ENCODE results near the gene UBXN11. TPM values are rescaled to one million over a fixed set of nuclear protein-coding genes. Genes with fewer than 3 reads are reported as not detected.

UBXN11 gene
- polyA plus RNA-seq, 2 of the 4 experiments (the other 2 are of a cell fraction) = 7.6 to 10.8 TPM

DNA sequence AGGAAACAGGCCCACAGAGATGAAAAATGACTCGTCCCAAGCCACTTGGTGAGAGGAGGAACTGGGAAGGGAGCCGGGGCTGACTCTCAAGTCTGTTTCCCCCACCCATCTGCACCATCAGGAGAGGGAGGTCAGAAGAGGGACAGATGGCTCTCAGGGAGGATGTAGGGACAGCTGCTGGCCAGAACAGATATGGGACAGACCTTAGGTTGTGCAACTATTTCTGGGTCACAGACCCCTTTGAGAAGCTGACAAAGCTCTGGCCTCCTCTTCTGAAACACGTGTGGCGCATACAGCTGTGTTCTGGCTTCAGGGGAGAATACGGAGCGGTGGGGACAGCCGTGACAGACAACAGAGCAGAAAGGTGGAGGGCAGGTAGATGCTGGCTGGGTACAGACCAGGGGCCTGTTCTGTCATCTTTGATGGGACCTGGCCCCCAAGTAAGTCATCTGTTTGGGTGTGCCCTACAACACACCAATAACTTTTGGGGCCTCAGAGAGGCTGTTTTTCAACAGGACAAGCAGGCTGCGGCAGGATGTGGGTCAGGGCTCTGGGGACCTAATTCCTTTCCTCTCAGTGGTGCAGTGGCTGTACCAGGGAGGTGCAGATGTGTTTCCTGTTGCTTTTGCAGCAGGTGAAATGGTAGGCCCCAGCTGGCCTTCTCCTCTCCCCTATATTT, 19.3 kb downstream of the UBXN11 start:
- FAIRE-seq = no peak
- Histone ChIP-seq H3K4me2 (no peak overlapping the region), H3K27ac (no peak overlapping the region), H3K4me3 (no peak overlapping the region), H3K4me1 (peaks cover 12% of the 10 kb centered on the region), H3K9me3 (no peaks in the 10 kb centered on the region)
- no peak for TF ChIP-seq RARB (CRISPR knock-in tag; IDR thresholded peaks at IDR 0.05)
- TF ChIP-seq, protein P1, sequence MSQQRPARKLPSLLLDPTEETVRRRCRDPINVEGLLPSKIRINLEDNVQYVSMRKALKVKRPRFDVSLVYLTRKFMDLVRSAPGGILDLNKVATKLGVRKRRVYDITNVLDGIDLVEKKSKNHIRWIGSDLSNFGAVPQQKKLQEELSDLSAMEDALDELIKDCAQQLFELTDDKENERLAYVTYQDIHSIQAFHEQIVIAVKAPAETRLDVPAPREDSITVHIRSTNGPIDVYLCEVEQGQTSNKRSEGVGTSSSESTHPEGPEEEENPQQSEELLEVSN (IDR thresholded peaks at IDR 0.05; ENCODE audit: borderline replicate concordance, low read depth) = no peak
- no peak for TF ChIP-seq HEYL (CRISPR knock-in tag; IDR thresholded peaks at IDR 0.05)
- no peak for TF ChIP-seq ZFP36 (IDR thresholded peaks at IDR 0.05; ENCODE audit: borderline replicate concordance, partially characterized antibody)
- TF ChIP-seq POLR2AphosphoS2 (conservative IDR thresholded peaks at IDR 0.05; ENCODE audit: low read length) = no peak
- TF ChIP-seq BCL3 (IDR thresholded peaks at IDR 0.05) = no peak
- no peak for TF ChIP-seq FOSB (CRISPR knock-in tag; IDR thresholded peaks at IDR 0.05)
- TF ChIP-seq CBX2 (IDR thresholded peaks at IDR 0.05; ENCODE audit: borderline replicate concordance, low read depth) = no peak
- TF ChIP-seq, protein P2, sequence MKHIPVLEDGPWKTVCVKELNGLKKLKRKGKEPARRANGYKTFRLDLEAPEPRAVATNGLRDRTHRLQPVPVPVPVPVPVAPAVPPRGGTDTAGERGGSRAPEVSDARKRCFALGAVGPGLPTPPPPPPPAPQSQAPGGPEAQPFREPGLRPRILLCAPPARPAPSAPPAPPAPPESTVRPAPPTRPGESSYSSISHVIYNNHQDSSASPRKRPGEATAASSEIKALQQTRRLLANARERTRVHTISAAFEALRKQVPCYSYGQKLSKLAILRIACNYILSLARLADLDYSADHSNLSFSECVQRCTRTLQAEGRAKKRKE (CRISPR knock-in tag; IDR thresholded peaks at IDR 0.05; ENCODE audit: low read depth) = no peak
- TF ChIP-seq CEBPB (IDR thresholded peaks at IDR 0.05) = no peak
- TF ChIP-seq MYC (IDR thresholded peaks at IDR 0.05; ENCODE audit: borderline replicate concordance, low read length) = no peak
- TF ChIP-seq EHMT2 (IDR thresholded peaks at IDR 0.05; ENCODE audit: low read depth) = no peak
- CTCF ChIA-PET = interaction anchor here (2.5 to 8.2 kb wide), 4 partner anchors 29 to 131 kb away, joined by 8 to 128 read pairs (median 40); partner anchors contain the start of gene CD52
- no peak for DNase-seq (ENCODE audit: low read depth in 1 of 2, low spot score in 1 of 2)
- no peak for ATAC-seq
- whole genome bisulfite sequencing (ENCODE audit: missing lambda C conversion rate) = 94% methylated on average over 7 of the region's 8 CpGs
- POLR2A ChIA-PET = no interaction called here

DNA sequence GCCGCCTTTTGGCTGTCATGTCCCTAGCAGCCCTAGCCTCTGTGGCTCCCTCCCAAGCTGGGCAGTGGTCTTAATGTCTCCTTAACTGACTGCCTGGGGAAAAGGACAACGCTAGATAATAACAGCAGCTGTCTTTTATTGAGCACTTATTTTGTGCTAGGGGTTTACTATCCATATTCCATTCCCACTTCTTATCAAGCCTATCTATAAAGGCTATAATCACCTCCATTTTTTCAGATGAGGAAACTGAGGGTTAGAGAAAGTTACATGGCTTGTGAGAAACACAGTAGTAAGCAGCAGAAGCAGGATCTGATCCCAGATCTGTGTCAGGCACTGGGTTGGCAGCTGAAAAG, 20.4 kb downstream of the UBXN11 start:
- H3K27ac ChIP-seq = no peak overlapping the region
- 92% methylated on average over 1 of the region's 2 CpGs for WGBS (ENCODE audit: missing lambda C conversion rate)
- ChIA-PET CTCF (interaction anchor here (0.7 to 8.2 kb wide), 23 partner anchors 8 to 250 kb away, joined by 3 to 128 read pairs (median 9); partner anchors contain the start of genes CD52, CEP85, DHDDS and UBXN11), POLR2A (no interaction called here)
- DNase-seq (ENCODE audit: low read depth in 1 of 2, low spot score in 1 of 2) = no peak
- no peak overlapping the region for H3K4me3 ChIP-seq
- H3K9me3 ChIP-seq = no peaks in the 10 kb centered on the region
- no peak overlapping the region for H3K4me2 ChIP-seq
- H3K4me1 ChIP-seq = peaks cover 17% of the 10 kb centered on the region
- 0 out of 3 replicates have a peak, but pooled peaks have one; percentile 3 for TF ChIP-seq CTCF (IDR thresholded peaks at IDR 0.05)
- no peak for TF ChIP-seq FOSL2 (IDR thresholded peaks at IDR 0.05)
- TF ChIP-seq FOSL2 (CRISPR knock-in tag; IDR thresholded peaks at IDR 0.05) = no peak
- TF ChIP-seq SMC3 (IDR thresholded peaks at IDR 0.05) = 0 out of 3 replicates have a peak, but pooled peaks have one; percentile 14
- no peak for FAIRE-seq
- no peak for ATAC-seq

GRCh38 chr1:26285366-26286063, 20.9 kb downstream of the UBXN11 start:
- Histone ChIP-seq H3K4me1 (peaks cover 22% of the 10 kb centered on the region), H3K9me3 (no peaks in the 10 kb centered on the region), H3K4me3 (no peak overlapping the region), H3K4me2 (no peak overlapping the region; the same call in 2 of the 3 replicates), H3K27ac (peak overlapping the region in 1 of 2 experiments; percentile 64; a peak in 3 of 6 replicates)
- DNase-seq (ENCODE audit: low read depth in 1 of 2, low spot score in 1 of 2) (peak; percentile 53 to 56), FAIRE-seq (no peak), ATAC-seq (peak; percentile 60 to 77; a peak in 4 of 6 replicates)
- POLR2A ChIA-PET = no interaction called here
- CTCF ChIA-PET = interaction anchor here (0.6 to 8.2 kb wide), 37 partner anchors 8 to 249 kb away, joined by 3 to 128 read pairs (median 7); partner anchors contain the start of genes CD52, CEP85, CRYBG2 and DHDDS
- 73% methylated on average over 3 of the region's 19 CpGs for WGBS (ENCODE audit: missing lambda C conversion rate)
- TF ChIP-seq CBX8 (IDR thresholded peaks at IDR 0.05) (no peak), CTCF (IDR thresholded peaks at IDR 0.05) (peak; percentile 36; the same call in 2 of the 3 replicates), KDM5A (IDR thresholded peaks at IDR 0.05) (no peak), GATA3 (IDR thresholded peaks at IDR 0.05; ENCODE audit: borderline replicate concordance) (no peak), RCOR1 (IDR thresholded peaks at IDR 0.05; ENCODE audit: low read depth, low read length) (no peak), ZNF302 (CRISPR knock-in tag; IDR thresholded peaks at IDR 0.05) (no peak), RAD21 (conservative IDR thresholded peaks at IDR 0.05 in 1 of 2, IDR thresholded peaks at IDR 0.05 in 1 of 2) (peak in 1 of 2 experiments; percentile 34; a peak in 4 of 5 replicates), CHD4 (IDR thresholded peaks at IDR 0.05; ENCODE audit: borderline replicate concordance) (no peak), ZC3H11A (IDR thresholded peaks at IDR 0.05) (no peak)
